Left ventricle myocardium inferior (tissue), 1 donor: ENCODE data around the gene ETFDH. TPM values are rescaled to one million over a fixed set of nuclear protein-coding genes. Genes with fewer than 3 reads are reported as not detected.
"Not testable (repeated sequence)": the region's sequence is repeated elsewhere in the genome, so short reads cannot be mapped to it uniquely, and the experiment has no call there.

Source experiments
- DNase-seq: peaks from one replicate; pipeline ENCODE4 v3.0.0-alpha.2; 2020
- H3K27ac ChIP-seq: fragments of 200-600 bp; replicated peaks from 2 replicates; pipeline ENCODE4 v1.8.0; 2021
- H3K27me3 ChIP-seq: fragments of 200-600 bp; 2 replicates; pipeline ENCODE4 v1.8.0; 2021; ENCODE audit warnings: low read depth
- H3K36me3 ChIP-seq: fragments of 200-600 bp; 2 replicates; pipeline ENCODE4 v1.8.0; 2021
- H3K4me1 ChIP-seq: fragments of 200-600 bp; 2 replicates; pipeline ENCODE4 v1.8.0; 2021
- H3K4me3 ChIP-seq: fragments of 200-600 bp; 2 replicates; pipeline ENCODE4 v1.8.0; 2021; ENCODE audit warnings: mild to moderate bottlenecking, moderate library complexity
- H3K9me3 ChIP-seq: fragments of 200-600 bp; replicated peaks from 2 replicates; pipeline ENCODE4 v1.8.0; 2021
- intact Hi-C: fragments of 100-400 bp; cut with micrococcal nuclease; formaldehyde crosslinking; loops from one replicate; pipeline ENCODE4 v1.11.0; 2022
- total RNA-seq: library from RNA; stranded (reverse); fragmentation: NEBNext Ultra II Directional; extraction: Animal tissue kit (Norgen Biotek cat#: 25700); gene quantifications from one replicate; pipeline ENCODE4 v1.2.1, GENCODE V29; 2021
- TF ChIP-seq, protein P1 (sequence below): fragments of 200-600 bp; IDR thresholded peaks from 2 replicates; pipeline ENCODE4 v1.8.0; 2021; ENCODE audit warnings: antibody characterized with exemption, mild to moderate bottlenecking, borderline replicate concordance
- donor health status: DM: no; HTN: yes; CAD: no; lungs with severe emphysema.

The ETFDH gene
- total RNA-seq, 1 donor from 2014 or later, result 283 TPM

DNA sequence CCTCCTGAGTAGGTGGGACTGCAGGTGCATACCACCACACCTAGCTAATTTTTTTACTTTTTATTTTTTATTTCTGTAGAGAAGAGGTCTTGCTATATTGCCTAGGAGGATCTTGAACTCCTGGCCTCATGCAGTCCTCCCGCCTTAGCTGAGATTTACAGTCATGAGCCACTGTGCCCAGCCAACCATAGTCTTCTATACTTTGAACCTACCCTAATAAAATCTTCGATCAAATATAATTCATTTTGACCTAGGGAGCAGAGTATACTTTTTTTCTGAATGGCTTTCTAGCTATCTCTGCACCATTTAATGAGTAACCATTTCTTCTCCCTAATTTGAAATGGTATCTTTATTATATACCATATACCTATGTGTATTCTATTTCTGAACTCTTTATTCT lies 6.7 kb downstream of the ETFDH start:
- Histone ChIP-seq H3K36me3 (peaks cover 30% of the 10 kb centered on the region), H3K9me3 (no peaks in the 10 kb centered on the region), H3K4me3 (no peak overlapping the region), H3K27me3 (no peaks in the 10 kb centered on the region), H3K4me1 (peaks cover 48% of the 10 kb centered on the region), H3K27ac (no peak overlapping the region)
- intact Hi-C loops, result no loop called here
- TF ChIP-seq, protein P1, sequence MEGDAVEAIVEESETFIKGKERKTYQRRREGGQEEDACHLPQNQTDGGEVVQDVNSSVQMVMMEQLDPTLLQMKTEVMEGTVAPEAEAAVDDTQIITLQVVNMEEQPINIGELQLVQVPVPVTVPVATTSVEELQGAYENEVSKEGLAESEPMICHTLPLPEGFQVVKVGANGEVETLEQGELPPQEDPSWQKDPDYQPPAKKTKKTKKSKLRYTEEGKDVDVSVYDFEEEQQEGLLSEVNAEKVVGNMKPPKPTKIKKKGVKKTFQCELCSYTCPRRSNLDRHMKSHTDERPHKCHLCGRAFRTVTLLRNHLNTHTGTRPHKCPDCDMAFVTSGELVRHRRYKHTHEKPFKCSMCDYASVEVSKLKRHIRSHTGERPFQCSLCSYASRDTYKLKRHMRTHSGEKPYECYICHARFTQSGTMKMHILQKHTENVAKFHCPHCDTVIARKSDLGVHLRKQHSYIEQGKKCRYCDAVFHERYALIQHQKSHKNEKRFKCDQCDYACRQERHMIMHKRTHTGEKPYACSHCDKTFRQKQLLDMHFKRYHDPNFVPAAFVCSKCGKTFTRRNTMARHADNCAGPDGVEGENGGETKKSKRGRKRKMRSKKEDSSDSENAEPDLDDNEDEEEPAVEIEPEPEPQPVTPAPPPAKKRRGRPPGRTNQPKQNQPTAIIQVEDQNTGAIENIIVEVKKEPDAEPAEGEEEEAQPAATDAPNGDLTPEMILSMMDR, result no peak
- no peak for DNase-seq

DNA sequence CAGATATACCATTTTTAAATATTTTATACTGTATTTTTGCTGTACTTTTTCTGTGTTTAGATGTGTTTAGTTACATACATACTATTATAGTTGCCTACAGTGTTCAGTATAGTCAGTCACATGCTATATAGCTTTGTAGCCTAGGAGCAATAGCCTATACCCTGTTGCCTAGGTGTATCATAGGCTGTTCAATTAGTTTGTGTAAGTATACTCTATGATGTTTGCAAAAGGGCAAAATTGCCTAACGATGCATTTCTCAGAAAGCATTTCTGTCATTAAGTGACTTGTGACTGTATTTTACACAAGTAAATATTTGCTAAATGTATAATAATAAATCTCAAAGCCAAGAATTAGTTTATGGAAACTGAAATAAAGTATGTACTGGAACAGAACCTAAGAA lies 9.5 kb downstream of the ETFDH start:
- no peaks in the 10 kb centered on the region for H3K9me3 ChIP-seq

DNA sequence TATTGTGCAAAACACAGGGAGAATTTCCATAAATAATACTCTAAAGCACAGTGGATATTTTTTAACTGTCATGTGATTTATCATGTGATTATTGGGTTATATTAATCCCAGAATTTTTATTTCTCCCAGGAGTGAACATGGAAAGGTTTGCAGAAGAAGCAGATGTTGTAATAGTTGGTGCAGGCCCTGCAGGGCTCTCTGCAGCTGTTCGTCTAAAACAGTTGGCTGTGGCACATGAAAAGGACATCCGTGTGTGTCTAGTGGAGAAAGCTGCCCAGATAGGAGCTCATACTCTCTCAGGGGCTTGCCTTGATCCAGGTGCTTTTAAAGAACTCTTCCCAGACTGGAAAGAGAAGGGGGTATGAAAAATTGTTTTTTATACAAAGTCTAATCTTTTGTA lies 10.0 kb downstream of the ETFDH start:
- intact Hi-C loops, result no loop called here
- H3K27me3 ChIP-seq, result no peaks in the 10 kb centered on the region
- peaks cover 22% of the 10 kb centered on the region for H3K4me1 ChIP-seq
- H3K27ac ChIP-seq, result no peak overlapping the region
- no peak for DNase-seq
- no peak overlapping the region for H3K4me3 ChIP-seq
- peaks cover 59% of the 10 kb centered on the region for H3K36me3 ChIP-seq
- TF ChIP-seq, protein P1, result no peak
- H3K9me3 ChIP-seq, result no peaks in the 10 kb centered on the region

More for the DNA sequence above, 9.5 kb downstream of the ETFDH start:
- DNase-seq, result no peak
- peaks cover 22% of the 10 kb centered on the region for H3K4me1 ChIP-seq
- H3K36me3 ChIP-seq, result peaks cover 54% of the 10 kb centered on the region
- intact Hi-C loops, result no loop called here
- H3K27me3 ChIP-seq, result no peaks in the 10 kb centered on the region
- TF ChIP-seq, protein P1, result no peak
- H3K27ac ChIP-seq, result no peak overlapping the region
- H3K4me3 ChIP-seq, result no peak overlapping the region

DNA sequence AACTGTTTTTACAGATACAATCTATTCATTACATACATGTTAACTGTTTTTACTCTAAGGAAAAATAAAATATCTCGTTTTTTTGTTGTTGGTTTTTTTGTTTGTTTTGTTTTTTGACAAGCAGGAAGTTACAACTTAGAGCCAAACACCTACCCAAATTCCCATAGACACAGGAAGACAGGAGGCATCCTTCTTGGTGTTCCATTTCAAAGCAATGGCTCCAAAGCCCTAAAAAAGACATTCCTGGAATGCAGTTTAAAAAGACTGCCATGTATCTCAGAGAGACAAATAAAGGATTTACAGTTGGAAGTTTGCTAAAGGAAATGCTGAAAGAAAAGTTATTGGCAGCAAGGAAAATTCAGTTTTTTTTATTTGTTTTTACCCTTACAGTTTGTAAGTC lies 16.7 kb downstream of the ETFDH start:
- Histone ChIP-seq H3K4me3 (no peak overlapping the region), H3K27me3 (no peaks in the 10 kb centered on the region), H3K27ac (no peak overlapping the region), H3K4me1 (no peaks in the 10 kb centered on the region), H3K9me3 (no peaks in the 10 kb centered on the region), H3K36me3 (peaks cover 78% of the 10 kb centered on the region)
- intact Hi-C loops, result no loop called here
- no peak for DNase-seq
- TF ChIP-seq, protein P1, result no peak

DNA sequence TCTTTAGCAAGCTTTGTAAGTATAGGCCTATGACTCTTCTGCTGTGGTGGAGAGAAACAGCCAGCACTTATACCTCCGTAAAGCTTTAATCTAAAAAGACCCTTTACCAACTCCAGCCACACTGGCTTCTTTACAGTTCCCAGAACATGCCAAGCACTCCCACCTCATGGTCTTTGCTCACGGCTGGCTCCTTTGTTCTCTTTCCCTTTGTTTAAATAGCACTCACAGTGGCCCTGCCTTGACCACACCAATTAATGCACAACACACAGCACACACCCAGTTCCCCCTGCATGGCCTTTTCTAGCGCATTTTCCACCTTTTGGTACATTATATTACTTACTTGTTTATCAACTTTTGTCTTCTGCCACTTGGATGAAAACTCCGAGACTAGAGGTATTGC lies 32.2 kb downstream of the ETFDH start:
- no peaks in the 10 kb centered on the region for H3K9me3 ChIP-seq
- H3K36me3 ChIP-seq, result peaks cover 89% of the 10 kb centered on the region
- no peak overlapping the region for H3K4me3 ChIP-seq
- TF ChIP-seq, protein P1, result no peak
- H3K27me3 ChIP-seq, result no peaks in the 10 kb centered on the region
- DNase-seq, result no peak
- no peaks in the 10 kb centered on the region for H3K4me1 ChIP-seq
- H3K27ac ChIP-seq, result no peak overlapping the region
- intact Hi-C loops, result no loop called here

DNA sequence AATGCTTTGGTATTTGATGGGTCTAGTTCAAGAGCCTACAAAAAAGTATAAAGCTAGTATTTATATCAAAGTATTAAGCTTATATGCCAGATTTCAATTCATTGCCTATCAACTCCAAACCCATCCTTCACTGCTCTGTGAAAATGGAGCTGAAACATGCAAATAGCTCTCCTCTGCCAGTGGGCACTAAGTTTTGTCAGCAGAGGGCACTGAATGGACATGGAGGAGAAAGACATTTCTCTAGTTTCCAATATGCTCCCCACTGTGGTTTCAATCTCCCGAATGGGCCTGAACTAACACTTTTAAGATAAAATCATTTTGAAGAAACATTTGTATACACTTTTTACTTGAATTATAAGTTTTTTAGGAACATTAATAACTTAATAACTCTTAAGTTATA lies 38.7 kb downstream of the ETFDH start:
- TF ChIP-seq, protein P1, result peak; percentile 29
- H3K9me3 ChIP-seq, result no peaks in the 10 kb centered on the region
- DNase-seq, result no peak
- peaks cover 98% of the 10 kb centered on the region for H3K36me3 ChIP-seq
- no peak overlapping the region for H3K27ac ChIP-seq
- intact Hi-C loops, result no loop called here
- no peak overlapping the region for H3K4me3 ChIP-seq
- H3K4me1 ChIP-seq, result no peaks in the 10 kb centered on the region
- H3K27me3 ChIP-seq, result no peaks in the 10 kb centered on the region

DNA sequence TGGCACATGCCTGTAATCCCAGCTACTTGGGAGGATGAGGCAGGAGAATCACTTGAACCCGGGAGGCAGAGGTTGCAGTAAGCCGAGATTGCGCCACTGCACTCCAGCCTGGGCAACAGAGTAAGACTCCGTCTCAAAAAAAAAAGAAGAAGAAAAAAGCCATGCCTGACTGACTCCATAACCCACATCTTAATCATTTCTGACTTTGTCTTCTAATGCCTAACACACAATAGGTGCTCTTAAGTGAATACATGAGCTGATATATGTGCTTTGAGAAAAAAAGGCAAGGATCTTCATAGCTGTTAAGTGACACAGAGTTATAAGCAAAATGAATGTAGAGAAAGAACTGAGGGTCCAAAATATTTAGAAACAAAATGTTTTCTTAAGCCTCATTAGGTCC lies 40.5 kb downstream of the ETFDH start:
- intact Hi-C loops, H3K9me3 ChIP-seq, DNase-seq, H3K4me1 ChIP-seq, H3K27me3 ChIP-seq, H3K27ac ChIP-seq, H3K4me3 ChIP-seq: not testable (repeated sequence)
- peaks cover 98% of the 10 kb centered on the region for H3K36me3 ChIP-seq
